Subcutaneous adipose tissue (tissue), 4 donors: ENCODE measurements around the gene SHBG. TPM values are rescaled to one million over a fixed set of nuclear protein-coding genes. Genes with fewer than 3 reads are reported as not detected.

Experiments used
- CTCF ChIP-seq: fragments of 450-650 bp; IDR thresholded peaks from one replicate; pipeline ENCODE4 v1.5.1; 2016; ENCODE audit warnings: low read depth, mild to moderate bottlenecking, control low read depth, antibody characterized with exemption, moderate library complexity
- total RNA-seq, 4 donors: library from RNA; depleted of rRNA; stranded (reverse); fragments of >200 nt; gene quantifications; one replicate each; pipeline ENCODE4 v1.1.0, GENCODE V29; 2016

The SHBG gene
- total RNA-seq, 4 donors from 2014 or later = 0.44 to 2.1 (median 1.1) TPM

GRCh38 chr17:7652388-7653356 is 22.7 kb downstream of the SHBG start:
- no peak for TF ChIP-seq CTCF

GRCh38 chr17:7654832-7655540 is 25.1 kb downstream of the SHBG start:
- no peak for TF ChIP-seq CTCF

- TF ChIP-seq CTCF = no peak
These were observed 25.6 kb downstream of the SHBG start for GRCh38 chr17:7655541-7655840.

GRCh38 chr17:7656958-7657609 is 27.1 kb downstream of the SHBG start:
- TF ChIP-seq CTCF = no peak

- TF ChIP-seq CTCF = no peak
These were observed 37.9 kb downstream of the SHBG start for GRCh38 chr17:7667656-7668406.

GRCh38 chr17:7668482-7668881 is 38.5 kb downstream of the SHBG start:
- no peak for TF ChIP-seq CTCF
